Ovary (tissue), 3 donors: ENCODE data around the gene GPATCH8.

ENCODE experiments used
- CTCF ChIP-seq, 3 donors: fragments of 450-650 bp in 2 of 3; fragments of 200-600 bp in 1 of 3; IDR thresholded peaks; one replicate each; pipeline versions ENCODE4 v1.5.1 to v1.8.0; 2016 to 2022; ENCODE audit warnings: antibody characterized with exemption in 3 of 3, mild to moderate bottlenecking in 1 of 3
- EP300 ChIP-seq: sonication (generic); formaldehyde crosslinking; IDR thresholded peaks from one replicate; pipeline ENCODE4 v1.6.1; 2017; ENCODE audit warnings: antibody characterized with exemption
- POLR2A ChIP-seq: fragments of 450-650 bp; IDR thresholded peaks from one replicate; pipeline ENCODE4 v1.6.1; 2017; ENCODE audit warnings: antibody characterized with exemption, mild to moderate bottlenecking, moderate library complexity
- donor health status: DM: no; HTN: no; CAD: no.

- peak; percentile 44 to 84 (median 76) for TF ChIP-seq CTCF (IDR thresholded peaks at IDR 0.05)
- no peak for TF ChIP-seq EP300
- TF ChIP-seq POLR2A: peak; percentile 38
Measured at GRCh38 chr17:44363613-44364159, 139.5 kb downstream of the GPATCH8 start, which contains the start of gene FAM171A2.
